CD4-positive, alpha-beta T cell (primary cell): ENCODE data around the gene C10orf67. TPM values are rescaled to one million over a fixed set of nuclear protein-coding genes. Genes with fewer than 3 reads are reported as not detected.

ENCODE experiments used
- ATAC-seq: fragments of 200-7000 bp; cut with Tn5 transposase; one replicate; pipeline ENCODE4 v1.10.0; 2022; ENCODE audit warnings: mild to moderate bottlenecking; ENCODE audit not compliant: poor library complexity
- CTCF ChIA-PET: fragments of 350-600 bp; sonication (Branson Sonifier 250); formaldehyde crosslinking; loops from one replicate; lab custom pipeline; 2021; ENCODE audit warnings: antibody characterized with exemption, inconsistent platforms; lab: Charles Lee
- POLR2A ChIA-PET: fragments of 350-600 bp; sonication (Branson Sonifier 250); formaldehyde crosslinking; loops from one replicate; lab custom pipeline; 2021; ENCODE audit warnings: antibody characterized with exemption, inconsistent platforms; lab: Charles Lee
- DNase-seq, 14 experiments: peaks; one replicate each; pipeline ENCODE4 v3.0.0-alpha.2; 2013 to 2020; ENCODE audit warnings: mixed read lengths in 2 of 14
- H3K27ac ChIP-seq, 2 donors: one replicate each; pipeline versions ENCODE4 v1.5.1 to v1.7.0; 2013; ENCODE audit warnings: low read length in 2 of 2, low read depth in 1 of 2, mild to moderate bottlenecking in 1 of 2
- H3K27me3 ChIP-seq, 2 experiments: 1 replicate in 1 of 2; 2 replicates in 1 of 2; pipeline versions ENCODE4 v1.6.1 to v1.7.0; 2013; ENCODE audit warnings: low read length in 2 of 2, control low read depth in 1 of 2, mild to moderate bottlenecking in 1 of 2, moderate library complexity in 1 of 2; ENCODE audit not compliant: insufficient read depth in 2 of 2, control insufficient read depth in 1 of 2
- H3K36me3 ChIP-seq: one replicate; pipeline ENCODE4 v1.6.1; 2013; ENCODE audit warnings: low read length, control low read depth; ENCODE audit not compliant: insufficient read depth
- H3K4me1 ChIP-seq: one replicate; pipeline ENCODE4 v1.6.1; 2013; ENCODE audit warnings: low read length, control low read depth; ENCODE audit not compliant: insufficient read depth
- H3K4me3 ChIP-seq: one replicate; pipeline ENCODE4 v1.5.1; 2013; ENCODE audit warnings: mild to moderate bottlenecking, low read length, moderate library complexity
- H3K9me3 ChIP-seq, 2 experiments: 1 replicate in 1 of 2; 2 replicates in 1 of 2; pipeline versions ENCODE4 v1.6.1 to v1.7.0; 2013; ENCODE audit warnings: low read length in 2 of 2, mild to moderate bottlenecking in 2 of 2, control low read depth in 1 of 2, moderate library complexity in 1 of 2; ENCODE audit not compliant: control insufficient read depth in 1 of 2, insufficient read depth in 1 of 2
- H3K27ac Mint-ChIP-seq: one replicate; pipeline ENCODE4 v1.8.0; 2020; ENCODE audit warnings: mixed read lengths
- H3K27me3 Mint-ChIP-seq: one replicate; pipeline ENCODE4 v1.8.0; 2021; ENCODE audit warnings: mixed read lengths
- H3K36me3 Mint-ChIP-seq: one replicate; pipeline ENCODE4 v1.8.0; 2021; ENCODE audit warnings: low read depth, mixed read lengths
- H3K4me1 Mint-ChIP-seq: one replicate; pipeline ENCODE4 v1.8.0; 2021; ENCODE audit warnings: low read depth, mixed read lengths
- H3K4me3 Mint-ChIP-seq: one replicate; pipeline ENCODE4 v1.8.0; 2020; ENCODE audit warnings: mild to moderate bottlenecking, mixed read lengths
- H3K9me3 Mint-ChIP-seq: one replicate; pipeline ENCODE4 v1.8.0; 2020; ENCODE audit warnings: mixed read lengths
- CTCF ChIP-seq: fragments of 200-600 bp; IDR thresholded peaks from one replicate; pipeline ENCODE4 v1.8.0; 2022; ENCODE audit warnings: antibody characterized with exemption, mild to moderate bottlenecking
- intact Hi-C, 2 experiments: fragments of 100-400 bp; cut with DNase I in 1 of 2; cut with micrococcal nuclease in 1 of 2; formaldehyde crosslinking; loops; one replicate each; pipeline versions ENCODE4 v1.15.1 to v1.9.0; 2023 to 2025; cut with DNase I, micrococcal nuclease
- total RNA-seq, 174 experiments: library from RNA in 2 of 174; stranded (reverse) in 2 of 174; gene quantifications; one replicate each; pipeline ENCODE4 v1.2.3 and lab custom pipeline; 2021 to 2026

The C10orf67 gene
- total RNA-seq, 2 experiments from 2014 or later, result not detected

- ChIA-PET POLR2A (no interaction called here), CTCF (no interaction called here)
- intact Hi-C loops, result no loop called here
- Histone ChIP-seq H3K27ac (no peak overlapping the region), H3K4me1 (peaks cover 11% of the 10 kb centered on the region), H3K4me3 (no peak overlapping the region), H3K27me3 (peaks cover 67 to 89% of the 10 kb centered on the region in 2 experiments), H3K9me3 (peaks cover 0 to 18% of the 10 kb centered on the region in 2 experiments), H3K36me3 (no peaks in the 10 kb centered on the region)
- Mint-ChIP-seq H3K9me3 (no peaks in the 10 kb centered on the region), H3K27ac (no peak overlapping the region), H3K27me3 (peaks cover 89% of the 10 kb centered on the region), H3K4me3 (no peak overlapping the region), H3K4me1 (peaks cover 5% of the 10 kb centered on the region), H3K36me3 (no peaks in the 10 kb centered on the region)
- DNase-seq (no peak), ATAC-seq (no peak)
- no peak for TF ChIP-seq CTCF
These were observed 144.0 kb downstream of the C10orf67 start for GRCh38 chr10:23200586-23200985.

- Histone ChIP-seq H3K36me3 (no peaks in the 10 kb centered on the region), H3K4me3 (no peak overlapping the region), H3K9me3 (peaks cover 0 to 18% of the 10 kb centered on the region in 2 experiments), H3K27ac (no peak overlapping the region), H3K27me3 (peaks cover 69 to 90% of the 10 kb centered on the region in 2 experiments), H3K4me1 (peaks cover 11% of the 10 kb centered on the region)
- POLR2A ChIA-PET, result no interaction called here
- DNase-seq (no peak), ATAC-seq (no peak)
- TF ChIP-seq CTCF, result no peak
- H3K27ac Mint-ChIP-seq, result no peak overlapping the region
- H3K9me3 Mint-ChIP-seq, result no peaks in the 10 kb centered on the region
- peaks cover 5% of the 10 kb centered on the region for H3K4me1 Mint-ChIP-seq
- H3K27me3 Mint-ChIP-seq, result peaks cover 88% of the 10 kb centered on the region
- intact Hi-C loops, result no loop called here
- CTCF ChIA-PET, result no interaction called here
- H3K36me3 Mint-ChIP-seq, result no peaks in the 10 kb centered on the region
- H3K4me3 Mint-ChIP-seq, result no peak overlapping the region
These were observed 144.7 kb downstream of the C10orf67 start for GRCh38 chr10:23199768-23200511.

- Histone ChIP-seq H3K27me3 (peaks cover 68 to 90% of the 10 kb centered on the region in 2 experiments), H3K27ac (no peak overlapping the region), H3K4me1 (peaks cover 11% of the 10 kb centered on the region), H3K9me3 (peaks cover 0 to 18% of the 10 kb centered on the region in 2 experiments), H3K36me3 (no peaks in the 10 kb centered on the region), H3K4me3 (no peak overlapping the region)
- H3K36me3 Mint-ChIP-seq, result no peaks in the 10 kb centered on the region
- POLR2A ChIA-PET, result no interaction called here
- peaks cover 5% of the 10 kb centered on the region for H3K4me1 Mint-ChIP-seq
- CTCF ChIA-PET, result no interaction called here
- ATAC-seq (no peak), DNase-seq (no peak)
- H3K9me3 Mint-ChIP-seq, result no peaks in the 10 kb centered on the region
- no peak overlapping the region for H3K27ac Mint-ChIP-seq
- no peak overlapping the region for H3K4me3 Mint-ChIP-seq
- intact Hi-C loops, result no loop called here
- H3K27me3 Mint-ChIP-seq, result peaks cover 86% of the 10 kb centered on the region
- no peak for TF ChIP-seq CTCF
These were observed 145.4 kb downstream of the C10orf67 start for GRCh38 chr10:23198940-23199767.
